ENCODE data around the gene SYCE3. TPM values are rescaled to one million over a fixed set of nuclear protein-coding genes. Genes with fewer than 3 reads are reported as not detected.

Gene SYCE3
- total and polyA plus RNA-seq, 9 of the 15 experiments (the other 6 are each of a cell fraction or from before 2014, with no cell fraction given): 0.56 TPM; not detected in 8

DNA sequence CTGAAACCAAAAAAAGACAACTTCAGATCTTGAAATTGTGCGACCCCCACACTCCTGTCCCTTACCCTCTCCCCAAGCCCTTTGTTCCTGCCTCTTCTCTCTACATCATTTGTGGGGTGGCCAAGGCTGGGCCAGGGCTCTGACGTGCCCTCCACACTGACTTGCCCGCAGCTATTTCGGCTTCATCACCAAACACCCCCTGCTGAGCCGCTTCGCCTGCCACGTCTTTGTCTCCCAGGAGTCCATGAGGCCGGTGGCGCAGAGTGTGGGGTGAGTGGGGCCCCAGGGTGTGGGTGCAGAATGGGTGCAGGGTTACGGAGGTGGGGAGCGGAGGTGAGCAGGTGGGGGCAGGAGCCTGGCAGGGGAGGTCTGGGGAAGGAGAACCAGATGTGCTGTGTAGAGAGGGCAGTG, 47.3 kb upstream of the SYCE3 start (continued):
- TF ChIP-seq, protein P1, sequence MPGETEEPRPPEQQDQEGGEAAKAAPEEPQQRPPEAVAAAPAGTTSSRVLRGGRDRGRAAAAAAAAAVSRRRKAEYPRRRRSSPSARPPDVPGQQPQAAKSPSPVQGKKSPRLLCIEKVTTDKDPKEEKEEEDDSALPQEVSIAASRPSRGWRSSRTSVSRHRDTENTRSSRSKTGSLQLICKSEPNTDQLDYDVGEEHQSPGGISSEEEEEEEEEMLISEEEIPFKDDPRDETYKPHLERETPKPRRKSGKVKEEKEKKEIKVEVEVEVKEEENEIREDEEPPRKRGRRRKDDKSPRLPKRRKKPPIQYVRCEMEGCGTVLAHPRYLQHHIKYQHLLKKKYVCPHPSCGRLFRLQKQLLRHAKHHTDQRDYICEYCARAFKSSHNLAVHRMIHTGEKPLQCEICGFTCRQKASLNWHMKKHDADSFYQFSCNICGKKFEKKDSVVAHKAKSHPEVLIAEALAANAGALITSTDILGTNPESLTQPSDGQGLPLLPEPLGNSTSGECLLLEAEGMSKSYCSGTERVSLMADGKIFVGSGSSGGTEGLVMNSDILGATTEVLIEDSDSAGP (CRISPR knock-in tag; IDR thresholded peaks at IDR 0.05): no peak
- TF ChIP-seq MTA3 (IDR thresholded peaks at IDR 0.05; ENCODE audit: borderline replicate concordance): no peak
- TF ChIP-seq NFYB (IDR thresholded peaks at IDR 0.05; ENCODE audit: extremely low read depth, insufficient read length): no peak

DNA sequence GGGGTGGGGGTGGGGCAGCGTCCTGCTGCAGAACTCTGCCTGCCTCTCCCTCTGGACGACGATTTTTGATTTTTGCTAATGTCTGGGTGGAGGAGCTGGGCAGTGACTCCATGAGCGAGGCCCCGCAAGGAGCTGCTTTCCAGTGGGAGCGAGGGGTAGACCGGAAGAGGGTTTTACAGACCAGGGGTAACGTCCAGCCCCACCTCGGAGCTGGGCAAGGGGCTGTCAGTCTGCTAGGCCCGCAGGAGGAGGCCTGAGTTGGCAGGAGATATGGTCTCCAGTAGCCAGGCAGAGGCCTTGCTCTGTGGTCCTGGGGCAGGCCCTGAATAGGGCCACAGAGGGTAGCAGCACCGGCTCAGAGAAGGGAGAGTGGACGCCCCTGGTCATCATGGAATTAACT, 46.9 kb upstream of the SYCE3 start:
- H3K4me1 ChIP-seq (replicated peaks in 1 of 2; ENCODE audit: control insufficient read depth in 2 of 2, insufficient read depth in 2 of 2, low read length in 2 of 2): peaks cover 13 to 19% of the 10 kb centered on the region in 2 experiments; a peak in 4 of 5 replicates
- H3K4me3 ChIP-seq: no peak overlapping the region
- no peak for ATAC-seq
- no TSS peak for BruUV-seq (replicated peaks)
- H4K20me1 ChIP-seq (replicated peaks; ENCODE audit: control insufficient read depth, insufficient read depth, low read length): no peaks in the 10 kb centered on the region
- no peaks in the 10 kb centered on the region for H3K36me3 ChIP-seq (ENCODE audit: control insufficient read depth, insufficient read depth, low read length)
- CTCF ChIA-PET (ENCODE audit: low intra/inter-chr PET ratio): no interaction called here
- no peak for TF ChIP-seq HMGN3 (IDR thresholded peaks at IDR 0.05; ENCODE audit: borderline replicate concordance, extremely low read depth, insufficient read length, low read depth, low read length)
- TF ChIP-seq NEUROD1 (IDR thresholded peaks at IDR 0.05; ENCODE audit: borderline replicate concordance, low read depth, low read length, partially characterized antibody): no peak
- TF ChIP-seq TCFL5 (CRISPR knock-in tag; conservative IDR thresholded peaks at IDR 0.05): no peak
- TF ChIP-seq MYNN (IDR thresholded peaks at IDR 0.05): no peak
- TF ChIP-seq MYNN (CRISPR knock-in tag; IDR thresholded peaks at IDR 0.05): no peak
- TF ChIP-seq NR2C2 (CRISPR knock-in tag; IDR thresholded peaks at IDR 0.05): no peak
- TF ChIP-seq NR2C2 (tag; IDR thresholded peaks at IDR 0.05): no peak
- TF ChIP-seq, protein P2, sequence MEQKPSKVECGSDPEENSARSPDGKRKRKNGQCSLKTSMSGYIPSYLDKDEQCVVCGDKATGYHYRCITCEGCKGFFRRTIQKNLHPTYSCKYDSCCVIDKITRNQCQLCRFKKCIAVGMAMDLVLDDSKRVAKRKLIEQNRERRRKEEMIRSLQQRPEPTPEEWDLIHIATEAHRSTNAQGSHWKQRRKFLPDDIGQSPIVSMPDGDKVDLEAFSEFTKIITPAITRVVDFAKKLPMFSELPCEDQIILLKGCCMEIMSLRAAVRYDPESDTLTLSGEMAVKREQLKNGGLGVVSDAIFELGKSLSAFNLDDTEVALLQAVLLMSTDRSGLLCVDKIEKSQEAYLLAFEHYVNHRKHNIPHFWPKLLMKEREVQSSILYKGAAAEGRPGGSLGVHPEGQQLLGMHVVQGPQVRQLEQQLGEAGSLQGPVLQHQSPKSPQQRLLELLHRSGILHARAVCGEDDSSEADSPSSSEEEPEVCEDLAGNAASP (IDR thresholded peaks at IDR 0.05): no peak
- TF ChIP-seq TSC22D4 (tag; IDR thresholded peaks at IDR 0.05): no peak
- TF ChIP-seq MCM3 (IDR thresholded peaks at IDR 0.05): no peak
- TF ChIP-seq SMAD4 (CRISPR knock-in tag; conservative IDR thresholded peaks at IDR 0.05): no peak
- TF ChIP-seq, protein P3, sequence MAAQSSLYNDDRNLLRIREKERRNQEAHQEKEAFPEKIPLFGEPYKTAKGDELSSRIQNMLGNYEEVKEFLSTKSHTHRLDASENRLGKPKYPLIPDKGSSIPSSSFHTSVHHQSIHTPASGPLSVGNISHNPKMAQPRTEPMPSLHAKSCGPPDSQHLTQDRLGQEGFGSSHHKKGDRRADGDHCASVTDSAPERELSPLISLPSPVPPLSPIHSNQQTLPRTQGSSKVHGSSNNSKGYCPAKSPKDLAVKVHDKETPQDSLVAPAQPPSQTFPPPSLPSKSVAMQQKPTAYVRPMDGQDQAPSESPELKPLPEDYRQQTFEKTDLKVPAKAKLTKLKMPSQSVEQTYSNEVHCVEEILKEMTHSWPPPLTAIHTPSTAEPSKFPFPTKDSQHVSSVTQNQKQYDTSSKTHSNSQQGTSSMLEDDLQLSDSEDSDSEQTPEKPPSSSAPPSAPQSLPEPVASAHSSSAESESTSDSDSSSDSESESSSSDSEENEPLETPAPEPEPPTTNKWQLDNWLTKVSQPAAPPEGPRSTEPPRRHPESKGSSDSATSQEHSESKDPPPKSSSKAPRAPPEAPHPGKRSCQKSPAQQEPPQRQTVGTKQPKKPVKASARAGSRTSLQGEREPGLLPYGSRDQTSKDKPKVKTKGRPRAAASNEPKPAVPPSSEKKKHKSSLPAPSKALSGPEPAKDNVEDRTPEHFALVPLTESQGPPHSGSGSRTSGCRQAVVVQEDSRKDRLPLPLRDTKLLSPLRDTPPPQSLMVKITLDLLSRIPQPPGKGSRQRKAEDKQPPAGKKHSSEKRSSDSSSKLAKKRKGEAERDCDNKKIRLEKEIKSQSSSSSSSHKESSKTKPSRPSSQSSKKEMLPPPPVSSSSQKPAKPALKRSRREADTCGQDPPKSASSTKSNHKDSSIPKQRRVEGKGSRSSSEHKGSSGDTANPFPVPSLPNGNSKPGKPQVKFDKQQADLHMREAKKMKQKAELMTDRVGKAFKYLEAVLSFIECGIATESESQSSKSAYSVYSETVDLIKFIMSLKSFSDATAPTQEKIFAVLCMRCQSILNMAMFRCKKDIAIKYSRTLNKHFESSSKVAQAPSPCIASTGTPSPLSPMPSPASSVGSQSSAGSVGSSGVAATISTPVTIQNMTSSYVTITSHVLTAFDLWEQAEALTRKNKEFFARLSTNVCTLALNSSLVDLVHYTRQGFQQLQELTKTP (IDR thresholded peaks at IDR 0.05; ENCODE audit: low read depth in 1 of 2, partially characterized antibody in 2 of 2): no peak
- no peak for DNase-seq (ENCODE audit: extremely low read depth in 1 of 4, low spot score in 3 of 4)
- FAIRE-seq: no peak
- H3K9me3 ChIP-seq (replicated peaks; ENCODE audit: control insufficient read depth, insufficient read depth, low read depth, low read length): no peaks in the 10 kb centered on the region
- in situ Hi-C loops (cut with MboI): no loop called here
- H3K27me3 ChIP-seq (ENCODE audit: control insufficient read depth in 2 of 2, insufficient read depth in 2 of 2, low read length in 2 of 2): peaks cover 25 to 70% of the 10 kb centered on the region in 2 experiments
- H3K9me1 ChIP-seq (ENCODE audit: control insufficient read depth, insufficient read depth, low read length): no peaks in the 10 kb centered on the region
- H3K9ac ChIP-seq (ENCODE audit: insufficient read depth in 1 of 2, low read depth in 2 of 2, low read length in 2 of 2): no peak overlapping the region
- WGBS (ENCODE audit: insufficient coverage, low coverage, missing lambda C conversion rate): 4% methylated on average over 10 of the region's 12 CpGs
- H3K4me2 ChIP-seq (ENCODE audit: insufficient read depth, low read length): no peak overlapping the region
- POLR2A ChIA-PET: interaction anchor here (0.8 kb wide), 1 partner anchor 12 kb away, joined by 4 read pairs; no protein-coding TSS in a partner anchor
- H3K27ac ChIP-seq (ENCODE audit: extremely low read depth, low read depth, low read length): no peak overlapping the region
- no peak overlapping the region for H2AFZ ChIP-seq (ENCODE audit: low read depth, low read length)
- H3K79me2 ChIP-seq (ENCODE audit: control insufficient read depth, insufficient read depth, low read length): no peaks in the 10 kb centered on the region
- intact Hi-C loops (cut with micrococcal nuclease): no loop called here

All from K562 (cell line).